ENCODE measurements around the gene SH3RF3.

The SH3RF3 gene

DNA sequence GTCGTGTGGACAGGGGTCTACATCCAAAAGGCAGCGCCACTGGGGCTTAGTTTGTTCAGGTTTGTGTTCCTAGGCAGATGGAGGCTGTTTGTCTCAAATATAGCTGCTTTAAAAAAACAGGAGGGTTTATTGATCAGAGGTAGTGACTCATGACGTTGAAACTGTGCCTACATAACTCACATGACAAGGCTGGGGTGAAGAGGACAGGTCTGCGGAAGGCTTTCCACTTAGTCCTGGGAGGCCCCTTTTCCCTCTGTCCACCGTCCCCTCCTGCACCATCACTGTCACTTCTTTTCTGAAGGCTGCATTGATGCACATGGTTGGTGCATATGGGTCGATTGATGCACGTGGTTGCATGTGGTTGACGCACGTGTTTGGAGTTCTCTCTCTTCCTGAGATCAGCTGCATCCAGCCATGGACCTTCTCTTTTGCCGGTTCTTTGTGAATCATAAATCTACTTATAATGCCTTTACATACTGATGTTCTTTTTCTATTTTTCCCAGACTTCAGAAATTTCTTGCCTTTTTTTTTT, 10.9 kb downstream of the SH3RF3 start:
- DNase-seq (ENCODE audit: low read depth in 2 of 2), result no peak

DNA sequence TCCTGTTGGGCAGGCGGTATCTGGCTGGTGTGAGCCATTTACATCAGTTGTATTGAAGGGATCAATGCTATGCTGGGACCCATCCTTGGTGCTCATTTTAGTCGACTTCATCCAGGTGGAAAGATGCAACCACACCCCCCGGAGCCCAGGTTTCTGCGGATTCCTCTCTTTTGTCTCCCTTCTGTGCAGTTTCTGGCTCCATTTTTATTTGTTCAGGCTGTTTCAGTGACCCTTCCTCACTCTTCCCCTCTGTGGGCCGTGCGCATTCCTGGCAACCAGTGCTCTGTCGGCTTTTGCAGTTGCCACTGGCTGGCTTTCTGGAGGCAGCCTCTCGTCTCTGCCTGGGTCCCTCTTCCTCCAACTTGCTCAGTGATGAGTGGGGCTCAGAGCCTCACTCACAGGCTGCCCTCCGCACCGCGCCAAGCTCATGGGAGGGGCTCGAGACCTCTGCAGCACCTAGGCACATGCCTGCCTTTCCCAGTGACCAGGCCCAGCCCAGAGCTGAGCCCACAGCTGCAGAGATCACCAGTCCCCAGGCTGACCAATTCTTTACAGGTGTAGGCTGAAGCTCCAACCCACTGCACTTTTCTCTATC, 12.1 kb downstream of the SH3RF3 start:
- no peak for DNase-seq (ENCODE audit: low read depth in 2 of 2)

DNA sequence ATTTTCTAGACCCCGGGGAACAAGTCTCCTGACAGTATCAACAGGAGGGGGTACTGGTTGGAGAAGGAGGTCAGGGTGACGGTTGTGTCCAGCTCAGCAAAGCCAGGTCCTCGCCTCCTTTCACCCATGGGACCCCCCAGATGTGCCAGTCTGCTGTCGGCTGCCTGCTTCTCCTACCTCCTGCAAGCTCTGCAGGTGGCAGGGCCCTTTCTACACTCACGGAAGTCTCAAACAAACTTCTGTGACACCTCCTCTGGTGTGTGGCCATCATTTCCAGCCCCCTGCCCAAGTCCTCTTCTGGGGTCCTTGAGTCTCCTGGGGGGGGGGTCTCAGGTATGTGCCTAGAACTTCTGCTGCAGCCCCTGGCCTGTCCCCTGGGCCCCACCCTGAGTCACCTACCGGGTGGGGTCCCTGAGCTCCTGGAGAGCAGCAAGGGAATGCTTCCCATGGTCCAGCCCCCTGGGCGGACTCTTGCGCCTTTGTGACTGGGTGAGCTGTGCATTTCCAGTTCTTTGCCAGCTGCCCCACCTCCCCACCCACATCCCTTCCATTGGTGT, 12.8 kb downstream of the SH3RF3 start:
- DNase-seq (ENCODE audit: low read depth in 2 of 2), result no peak

DNA sequence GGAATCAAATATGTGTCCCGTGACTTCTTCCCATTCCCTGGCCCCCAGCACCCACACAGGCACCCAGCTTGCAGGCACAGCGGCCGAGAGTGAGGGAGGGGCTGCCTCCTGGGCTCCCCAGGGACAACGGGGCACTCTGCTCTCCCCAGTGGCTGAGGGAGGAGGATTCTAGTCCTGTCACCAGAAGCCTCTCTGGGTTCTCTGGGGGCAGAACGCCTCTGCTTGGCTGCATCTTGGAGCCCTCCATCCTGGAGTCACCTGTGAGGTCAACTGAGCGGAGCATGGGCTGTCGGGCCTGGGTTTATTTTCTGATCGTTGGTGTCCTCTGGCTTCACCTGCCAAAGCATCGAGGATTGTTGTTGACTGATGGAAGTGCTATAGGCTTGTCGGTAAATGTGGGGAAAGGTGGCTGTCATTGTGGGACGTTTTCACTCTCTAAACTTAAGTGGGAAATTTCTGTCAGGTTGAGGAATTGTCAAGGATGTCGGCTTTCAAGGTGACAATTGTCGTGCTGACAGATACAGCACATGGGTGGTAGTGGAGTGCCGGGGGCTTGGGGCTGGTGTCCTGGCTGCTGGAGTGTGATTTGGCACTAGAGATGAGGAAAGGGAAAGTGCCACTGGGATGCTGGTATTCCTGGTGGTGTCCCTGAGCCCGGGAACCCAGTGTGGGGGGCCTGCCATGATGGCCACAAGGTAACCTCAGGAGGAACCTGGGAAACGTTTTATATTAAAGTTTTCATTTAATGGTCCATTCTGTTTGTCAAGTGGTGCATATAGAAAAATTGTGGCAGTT, 13.6 kb downstream of the SH3RF3 start:
- no peak for DNase-seq (ENCODE audit: low read depth in 2 of 2)

GRCh38 chr2:109143214-109144187, 14.5 kb downstream of the SH3RF3 start:
- peak; percentile 13 to 36 for DNase-seq (ENCODE audit: low read depth in 2 of 2)

- DNase-seq (ENCODE audit: low read depth in 2 of 2), result no peak
These were observed 15.3 kb downstream of the SH3RF3 start for GRCh38 chr2:109144271-109144670.

DNA sequence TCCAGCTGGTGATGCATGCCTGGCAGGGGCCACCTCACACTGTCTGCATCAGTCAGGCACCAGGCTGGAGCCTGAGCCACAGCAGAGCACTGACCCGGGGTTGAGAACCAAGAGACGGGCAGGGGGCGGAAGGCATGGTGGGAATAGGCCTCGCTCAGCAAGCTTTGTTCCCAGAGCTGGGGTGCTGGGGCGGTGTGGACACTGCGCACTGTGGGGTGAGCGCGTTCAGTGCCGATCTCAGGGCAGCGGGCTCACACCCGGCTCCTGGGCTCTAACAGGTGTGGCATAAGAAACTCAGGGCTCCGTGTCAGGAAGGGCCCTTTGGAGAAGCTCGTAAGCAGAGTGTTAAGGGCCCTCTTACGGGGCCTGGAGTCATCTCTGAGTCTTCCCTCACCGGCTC, 15.7 kb downstream of the SH3RF3 start:
- no peak for DNase-seq (ENCODE audit: low read depth in 2 of 2)

DNA sequence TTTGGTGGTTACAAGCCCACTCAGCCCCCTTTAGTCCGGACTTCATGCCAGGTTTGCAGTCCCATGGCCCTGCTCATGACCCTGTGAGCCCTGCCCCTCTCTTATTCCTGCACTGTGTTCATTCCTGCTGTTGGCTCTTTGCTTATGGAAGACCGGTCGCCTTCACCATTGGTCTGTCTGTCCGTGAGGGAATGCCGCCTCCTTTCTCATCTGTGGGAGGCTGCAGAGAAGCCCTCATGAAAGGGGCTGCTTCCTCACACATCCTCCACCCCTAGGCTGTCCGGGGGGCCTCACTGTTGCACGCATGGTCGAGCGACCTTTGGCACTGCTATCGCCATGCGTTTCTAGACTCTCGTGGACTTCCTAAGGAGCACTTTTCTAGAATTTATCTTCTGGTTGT, 16.3 kb downstream of the SH3RF3 start:
- no peak for DNase-seq (ENCODE audit: low read depth in 2 of 2)

- DNase-seq (ENCODE audit: low read depth in 2 of 2), result no peak
These were observed 18.4 kb downstream of the SH3RF3 start for GRCh38 chr2:109147405-109147804.

- DNase-seq (ENCODE audit: low read depth in 2 of 2), result no peak
These were observed 19.2 kb downstream of the SH3RF3 start for GRCh38 chr2:109148117-109148746.

DNA sequence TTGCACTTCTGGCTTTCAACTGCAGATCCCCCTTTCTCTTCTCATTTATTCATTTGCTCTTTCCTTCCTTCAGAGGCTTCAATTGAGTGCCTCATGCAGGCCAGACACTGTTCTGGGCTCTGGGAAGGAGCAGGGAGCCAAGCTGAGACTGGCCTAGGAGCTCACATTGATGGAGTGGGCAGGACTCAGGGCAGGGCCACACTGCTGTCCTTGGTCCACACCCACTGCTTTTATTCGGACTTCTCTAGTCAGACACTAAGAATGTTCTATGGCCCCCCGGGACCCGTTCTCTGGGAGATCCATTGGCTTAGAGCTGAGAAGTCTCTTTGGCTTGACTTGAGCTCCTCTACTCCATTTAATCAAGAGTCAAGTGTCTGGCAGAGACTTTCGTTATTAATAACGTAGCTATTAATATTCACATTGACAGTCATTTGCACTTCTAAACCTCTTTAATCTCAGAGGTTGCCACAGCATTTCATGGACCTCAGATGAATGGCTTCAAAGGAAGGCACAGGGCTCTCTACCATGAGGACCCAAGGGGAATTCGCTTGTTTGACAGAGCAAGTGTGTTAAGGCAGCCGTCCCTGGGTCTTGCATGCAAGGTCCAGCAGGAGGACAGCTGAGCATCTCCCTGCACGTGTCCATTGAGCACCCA, 20.1 kb downstream of the SH3RF3 start:
- DNase-seq (ENCODE audit: low read depth in 2 of 2), result no peak

- no peak for DNase-seq (ENCODE audit: low read depth in 2 of 2)
These were observed 21.6 kb downstream of the SH3RF3 start for GRCh38 chr2:109150559-109150958.

GRCh38 chr2:109151519-109151918, 22.5 kb downstream of the SH3RF3 start:
- no peak for DNase-seq (ENCODE audit: low read depth in 2 of 2)

DNA sequence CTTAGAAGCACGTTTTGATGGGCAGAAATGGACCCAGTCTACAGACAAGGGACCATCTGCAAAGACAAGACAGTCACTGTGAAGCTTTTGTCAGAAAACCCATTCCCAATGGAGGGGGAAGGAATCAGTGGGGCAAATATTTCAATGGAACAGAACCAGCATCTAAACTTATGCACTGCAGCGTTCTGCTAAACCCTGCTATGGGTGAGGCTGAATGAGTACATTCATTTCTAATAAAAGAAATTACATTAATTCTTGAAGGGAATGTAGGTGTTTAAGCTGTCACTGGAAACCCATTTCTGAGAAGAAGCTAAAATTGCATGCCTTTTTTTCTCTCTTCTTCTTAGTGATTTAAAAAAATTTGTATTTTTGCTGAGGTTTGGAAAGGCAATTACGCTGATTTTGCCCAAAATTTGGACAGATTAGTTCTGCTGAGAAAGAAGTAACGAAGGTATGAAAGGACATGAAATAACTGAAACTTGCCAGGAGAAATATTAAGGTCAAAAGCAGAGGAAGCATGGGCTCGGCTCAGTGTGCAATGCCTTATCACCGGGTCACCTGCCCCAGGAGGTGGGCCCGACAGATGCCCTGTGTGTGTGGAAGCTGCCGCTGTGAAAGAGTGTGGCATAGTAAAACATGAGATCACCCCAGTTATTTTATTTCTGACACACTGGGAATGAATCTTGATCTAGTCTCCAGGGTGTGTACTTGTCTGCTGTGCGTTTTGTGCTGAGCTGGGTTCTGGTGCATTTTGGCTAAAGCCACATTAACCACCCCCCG, 24.2 kb downstream of the SH3RF3 start:
- DNase-seq (ENCODE audit: low read depth in 2 of 2), result no peak

GRCh38 chr2:109153807-109154206, 24.8 kb downstream of the SH3RF3 start:
- no peak for DNase-seq (ENCODE audit: low read depth in 2 of 2)

GRCh38 chr2:109154226-109154625, 25.2 kb downstream of the SH3RF3 start:
- DNase-seq (ENCODE audit: low read depth in 2 of 2), result no peak

- no peak for DNase-seq (ENCODE audit: low read depth in 2 of 2)
These were observed 26.8 kb downstream of the SH3RF3 start for GRCh38 chr2:109155553-109156451.

DNA sequence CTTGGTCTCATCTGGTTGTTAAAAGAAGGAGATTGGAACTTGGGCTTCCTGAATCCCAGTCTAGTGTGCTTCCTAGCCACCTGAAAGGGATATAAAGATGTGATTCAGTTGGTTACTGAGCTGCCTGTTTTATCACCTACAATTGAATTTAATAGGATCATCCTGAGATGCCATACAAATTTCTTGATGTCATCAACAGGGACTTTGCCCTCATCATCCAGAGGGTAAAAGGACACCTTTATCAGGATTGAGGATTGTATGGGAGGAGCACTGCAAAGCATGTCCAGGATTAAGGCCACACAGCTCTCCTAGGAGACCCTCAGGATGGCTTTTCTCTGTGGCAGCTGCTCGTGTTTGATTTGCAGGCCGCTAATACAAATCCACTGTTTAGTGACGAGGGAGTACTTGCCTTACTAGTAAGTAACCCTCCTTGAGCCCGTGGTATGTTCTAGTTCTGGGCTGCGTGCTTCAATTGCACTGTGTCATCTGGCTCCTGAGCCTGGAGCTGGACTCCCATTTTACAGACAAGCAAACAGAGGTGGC, 28.6 kb downstream of the SH3RF3 start:
- DNase-seq (ENCODE audit: low read depth in 2 of 2), result no peak

- no peak for DNase-seq (ENCODE audit: low read depth in 2 of 2)
These were observed 29.2 kb downstream of the SH3RF3 start for GRCh38 chr2:109158237-109158636.

Data from stimulated activated CD8-positive, alpha-beta memory T cell treated with anti-CD3 and anti-CD28 coated beads, Interleukin-15, amount 100 ng/mL, for 48 hours (primary cell).